Prostate gland (tissue), 2 donors: ENCODE measurements around the gene CTNNA2. TPM values are rescaled to one million over a fixed set of nuclear protein-coding genes. Genes with fewer than 3 reads are reported as not detected.

Experiments used
- DNase-seq: peaks from one replicate; pipeline ENCODE4 v3.0.0-alpha.2; 2019; ENCODE audit warnings: low spot score
- H3K27ac ChIP-seq, 2 donors: fragments of 200-600 bp; sonication (generic); 2 replicates each; pipeline ENCODE4 v1.5.1; 2017 to 2019
- H3K27me3 ChIP-seq: fragments of 200-600 bp; sonication (generic); replicated peaks from 2 replicates; pipeline ENCODE4 v1.5.1; 2019; ENCODE audit not compliant: insufficient read depth
- H3K36me3 ChIP-seq, 2 donors: fragments of 200-600 bp; sonication (generic); 1 replicate in 1 of 2; 2 replicates in 1 of 2; pipeline versions ENCODE4 v1.5.1 to v1.8.1; 2017 to 2019
- H3K4me1 ChIP-seq: fragments of 200-600 bp; sonication (generic); replicated peaks from 2 replicates; pipeline ENCODE4 v1.5.1; 2019
- H3K4me3 ChIP-seq, 2 donors: fragments of 200-600 bp; sonication (generic); 2 replicates each; pipeline ENCODE4 v1.5.1; 2017 to 2019
- H3K9me3 ChIP-seq: fragments of 200-600 bp; sonication (generic); 2 replicates; pipeline ENCODE4 v1.5.1; 2017
- CTCF ChIP-seq, 4 experiments: fragments of 200-600 bp in 2 of 4; fragments of 450-650 bp in 2 of 4; sonication (generic) in 2 of 4; IDR thresholded peaks; 1 replicate in 3 of 4; 2 replicates in 1 of 4; pipeline ENCODE4 v1.5.1; 2016 to 2019; ENCODE audit warnings: antibody characterized with exemption in 4 of 4, mild to moderate bottlenecking in 2 of 4, moderate library complexity in 2 of 4
- POLR2A ChIP-seq: fragments of 450-650 bp; IDR thresholded peaks from one replicate; pipeline ENCODE4 v1.6.1; 2016; ENCODE audit warnings: antibody characterized with exemption, mild to moderate bottlenecking
- POLR2AphosphoS5 ChIP-seq: sonication (generic); formaldehyde crosslinking; IDR thresholded peaks from one replicate; pipeline ENCODE4 v1.6.1; 2017; ENCODE audit warnings: antibody characterized with exemption
- WGBS: methylation state at CpG from one replicate; pipeline ENCODE4 v1.1.5; 2018; 5-methylcytosine and 5-hydroxymethylcytosine counted together
- intact Hi-C: fragments of 100-400 bp; cut with DNase I; formaldehyde crosslinking; loops from one replicate; pipeline ENCODE4 v1.14.2; 2022
- total RNA-seq, 2 donors: library from RNA; depleted of rRNA; stranded (reverse); fragments of >200 nt; gene quantifications; one replicate each; pipeline ENCODE4 v1.1.0, GENCODE V29; 2016

The CTNNA2 gene
- total RNA-seq, 2 donors from 2014 or later, result 24.3 TPM; not detected in 1

DNA sequence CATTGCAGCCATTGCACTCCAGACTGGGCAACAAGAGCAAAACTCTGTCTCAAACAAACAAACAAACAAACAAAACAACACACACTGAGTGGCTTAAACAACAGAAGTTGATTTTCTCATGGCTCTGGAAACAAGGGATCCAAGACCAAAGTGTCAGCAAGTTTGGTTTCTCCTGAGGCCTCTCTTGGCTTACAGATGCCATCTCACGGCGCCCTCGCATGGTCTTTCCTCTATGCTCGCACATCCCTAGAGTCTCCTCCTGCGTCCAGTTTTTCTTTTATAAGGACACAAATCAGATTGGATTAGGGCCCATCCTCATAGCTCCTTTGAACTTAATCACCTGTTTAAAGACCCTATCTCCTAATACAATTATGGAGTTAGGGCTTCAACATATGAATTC is 925.1 kb downstream of the CTNNA2 start:
- H3K9me3 ChIP-seq, result no peaks in the 10 kb centered on the region
- TF ChIP-seq POLR2AphosphoS5 (no peak), CTCF (IDR thresholded peaks at IDR 0.05) (no peak), POLR2A (no peak)
- WGBS, result 59% methylated on average over 5 of the region's 5 CpGs
- intact Hi-C loops, result no loop called here
- H3K27ac ChIP-seq, result no peak overlapping the region
- H3K4me3 ChIP-seq, result no peak overlapping the region
- H3K36me3 ChIP-seq, result no peaks in the 10 kb centered on the region
- H3K27me3 ChIP-seq, result no peaks in the 10 kb centered on the region
- no peaks in the 10 kb centered on the region for H3K4me1 ChIP-seq
- no peak for DNase-seq

DNA sequence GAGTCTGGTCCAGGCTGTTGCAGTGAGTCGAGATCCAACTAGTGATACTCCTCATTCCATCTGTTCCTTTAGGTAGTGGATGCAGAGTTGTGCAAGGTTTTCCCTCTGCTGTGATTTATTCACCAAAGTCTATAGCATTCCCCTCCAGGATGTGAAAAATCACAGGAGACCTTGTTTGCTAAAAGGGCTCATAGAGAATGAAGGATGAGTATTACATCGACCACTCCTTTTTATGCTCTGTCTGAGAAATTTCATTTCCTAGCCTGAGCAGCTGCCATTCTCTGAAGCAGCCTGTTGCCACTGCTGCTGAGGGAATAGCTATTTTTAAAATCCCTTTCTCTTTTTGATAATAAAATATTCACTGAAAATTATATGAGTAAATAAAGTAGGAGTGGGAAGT is 925.8 kb downstream of the CTNNA2 start:
- WGBS, result 87% methylated on average over 2 of the region's 2 CpGs
- DNase-seq, result no peak
- Histone ChIP-seq H3K27ac (no peak overlapping the region), H3K4me1 (no peaks in the 10 kb centered on the region), H3K27me3 (no peaks in the 10 kb centered on the region), H3K9me3 (no peaks in the 10 kb centered on the region), H3K4me3 (no peak overlapping the region), H3K36me3 (no peaks in the 10 kb centered on the region)
- intact Hi-C loops, result no loop called here
- no peak for TF ChIP-seq POLR2A
- no peak for TF ChIP-seq CTCF (IDR thresholded peaks at IDR 0.05)
- no peak for TF ChIP-seq POLR2AphosphoS5

DNA sequence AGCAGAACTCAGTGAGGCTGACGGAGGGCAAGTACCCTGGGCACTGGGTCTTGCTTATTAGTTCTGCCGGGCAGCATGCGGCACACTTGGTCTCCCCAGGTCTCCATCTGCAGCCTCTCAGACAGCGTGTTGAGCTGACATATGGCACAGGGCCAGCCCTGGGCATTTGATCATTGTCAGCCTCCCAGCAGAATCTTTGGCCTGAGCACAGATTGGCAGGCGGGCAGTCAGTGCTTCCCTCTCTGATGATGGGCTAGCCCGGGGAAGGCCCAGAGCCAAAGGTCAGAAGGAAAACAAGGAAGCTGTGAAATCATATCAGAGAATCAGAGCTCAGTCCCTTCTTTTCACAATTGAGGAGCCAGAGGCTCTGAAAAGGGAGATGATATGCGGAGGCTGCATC is 941.8 kb downstream of the CTNNA2 start:
- H3K4me3 ChIP-seq, result no peak overlapping the region
- TF ChIP-seq POLR2A, result no peak
- no peak for TF ChIP-seq POLR2AphosphoS5
- no peak for TF ChIP-seq CTCF (IDR thresholded peaks at IDR 0.05)
- no peak for DNase-seq
- WGBS, result 79% methylated on average over 7 of the region's 7 CpGs
- H3K36me3 ChIP-seq, result no peaks in the 10 kb centered on the region
- no peaks in the 10 kb centered on the region for H3K9me3 ChIP-seq
- H3K27ac ChIP-seq, result no peak overlapping the region
- H3K4me1 ChIP-seq, result no peaks in the 10 kb centered on the region
- intact Hi-C loops, result no loop called here
- no peaks in the 10 kb centered on the region for H3K27me3 ChIP-seq

DNA sequence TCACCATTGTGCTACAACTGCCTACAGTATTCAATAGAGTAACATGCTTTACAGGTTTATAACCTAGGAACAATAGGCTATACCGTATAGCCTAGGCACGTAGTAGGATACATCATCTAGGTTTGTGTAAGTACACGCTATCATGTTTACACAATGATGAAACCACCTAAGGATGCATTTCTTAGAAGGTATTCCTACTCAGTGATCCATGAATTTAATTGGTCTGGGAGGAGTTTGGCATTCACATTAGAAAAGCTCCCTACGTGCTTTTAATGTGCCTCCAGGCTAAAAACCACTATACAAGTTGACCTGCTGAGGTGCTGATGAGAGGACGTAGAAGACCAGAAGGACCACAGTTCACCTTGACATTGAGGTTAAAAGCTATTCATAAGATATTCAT is 946.2 kb downstream of the CTNNA2 start:
- Histone ChIP-seq H3K27ac (no peak overlapping the region), H3K27me3 (no peaks in the 10 kb centered on the region), H3K9me3 (no peaks in the 10 kb centered on the region), H3K4me1 (no peaks in the 10 kb centered on the region), H3K4me3 (no peak overlapping the region), H3K36me3 (no peaks in the 10 kb centered on the region)
- WGBS, result 48% methylated on average over 5 of the region's 5 CpGs
- no peak for DNase-seq
- TF ChIP-seq POLR2A (no peak), POLR2AphosphoS5 (no peak), CTCF (IDR thresholded peaks at IDR 0.05) (no peak)
- intact Hi-C loops, result no loop called here

DNA sequence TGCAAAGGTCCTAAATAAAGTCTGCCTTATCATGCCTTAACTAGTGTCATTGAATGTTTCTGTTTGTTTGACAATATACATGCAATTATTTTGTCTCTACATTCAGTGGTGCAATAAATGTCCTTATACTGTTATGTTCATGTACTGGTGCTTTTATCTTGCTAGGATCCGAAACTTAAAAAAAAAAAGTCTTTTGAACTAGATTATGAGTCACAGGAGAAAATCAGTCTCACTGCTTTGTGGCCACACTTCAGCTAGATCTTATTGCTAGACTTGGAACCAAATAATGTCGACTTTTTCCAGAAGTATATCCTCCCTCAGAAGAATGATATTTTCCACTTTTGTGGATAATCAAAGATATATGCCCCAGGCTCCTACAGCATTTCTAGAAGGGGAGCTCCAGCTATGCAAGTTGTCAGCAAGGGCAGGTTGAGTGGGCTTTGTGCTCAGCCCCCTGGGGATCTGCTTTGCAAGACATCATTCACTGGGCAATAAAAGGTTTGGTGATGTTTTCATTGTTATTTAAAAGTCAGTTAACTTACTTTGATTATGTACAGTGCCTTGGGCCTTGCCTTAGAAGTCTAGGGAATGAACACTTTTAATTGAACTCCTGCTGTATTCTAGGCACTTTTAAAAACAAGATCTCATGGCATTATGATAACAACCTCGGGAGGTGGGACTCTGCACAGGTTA is 948.8 kb downstream of the CTNNA2 start:
- TF ChIP-seq CTCF (IDR thresholded peaks at IDR 0.05) (no peak), POLR2AphosphoS5 (no peak), POLR2A (no peak)
- H3K4me1 ChIP-seq, result no peaks in the 10 kb centered on the region
- no peak for DNase-seq
- no peaks in the 10 kb centered on the region for H3K9me3 ChIP-seq
- H3K4me3 ChIP-seq, result no peak overlapping the region
- intact Hi-C loops, result no loop called here
- no peak overlapping the region for H3K27ac ChIP-seq
- no peaks in the 10 kb centered on the region for H3K36me3 ChIP-seq
- WGBS, result 31% methylated on average over 3 of the region's 3 CpGs
- H3K27me3 ChIP-seq, result no peaks in the 10 kb centered on the region
